Fibroblast of lung (primary cell): ENCODE results near the gene USH1C. TPM values are rescaled to one million over a fixed set of nuclear protein-coding genes. Genes with fewer than 3 reads are reported as not detected.

Experiments
- DNase-seq, 2 donors: peaks; one replicate each; pipeline versions ENCODE4 v3.0.0 to v3.0.0-alpha.2; 2010; ENCODE audit warnings: low read depth in 2 of 2
- H2AFZ ChIP-seq: 2 replicates; pipeline ENCODE4 v1.5.1; 2012; ENCODE audit warnings: low read length, control low read depth, inconsistent platforms
- H3K27ac ChIP-seq: 2 replicates; pipeline ENCODE4 v1.5.1; 2011; ENCODE audit warnings: low read length, control low read depth; ENCODE audit not compliant: insufficient read depth
- H3K27me3 ChIP-seq: 2 replicates; pipeline ENCODE4 v1.5.1; 2011; ENCODE audit warnings: mild to moderate bottlenecking, low read length; ENCODE audit not compliant: control insufficient read depth, insufficient read depth
- H3K36me3 ChIP-seq: 2 replicates; pipeline ENCODE4 v1.5.1; 2011; ENCODE audit warnings: low read length; ENCODE audit not compliant: control insufficient read depth, insufficient read depth
- H3K4me1 ChIP-seq: 2 replicates; pipeline ENCODE4 v1.5.1; 2011; ENCODE audit warnings: low read length; ENCODE audit not compliant: control insufficient read depth, insufficient read depth; ENCODE audit errors: extremely low read depth
- H3K4me2 ChIP-seq: 2 replicates; pipeline ENCODE4 v1.5.1; 2011; ENCODE audit warnings: low read length, control low read depth; ENCODE audit not compliant: insufficient read depth; ENCODE audit errors: extremely low read depth
- H3K4me3 ChIP-seq, 4 experiments: fragments of 200-600 bp in 1 of 4; sonication (generic) in 1 of 4; replicated peaks in 1 of 4; 2 replicates each; pipeline ENCODE4 v1.5.1; 2011 to 2016; ENCODE audit warnings: low read length in 4 of 4, low read depth in 3 of 4, mild to moderate bottlenecking in 3 of 4, control low read depth in 2 of 4, inconsistent platforms in 1 of 4, mixed read lengths in 1 of 4; ENCODE audit not compliant: insufficient read depth in 1 of 4; ENCODE audit errors: control extremely low read depth in 1 of 4
- H3K79me2 ChIP-seq: 2 replicates; pipeline ENCODE4 v1.5.1; 2012; ENCODE audit warnings: mild to moderate bottlenecking, low read length, inconsistent platforms; ENCODE audit not compliant: control insufficient read depth, insufficient read depth
- H3K9ac ChIP-seq: 2 replicates; pipeline ENCODE4 v1.5.1; 2011; ENCODE audit warnings: mild to moderate bottlenecking, low read length, control low read depth; ENCODE audit not compliant: insufficient read depth
- H3K9me3 ChIP-seq: 2 replicates; pipeline ENCODE4 v1.5.1; 2012; ENCODE audit warnings: low read depth, low read length; ENCODE audit not compliant: control insufficient read depth, insufficient read depth
- H4K20me1 ChIP-seq: 2 replicates; pipeline ENCODE4 v1.5.1; 2011; ENCODE audit warnings: low read length; ENCODE audit not compliant: control insufficient read depth, insufficient read depth; ENCODE audit errors: extremely low read depth
- CTCF ChIP-seq, 2 donors: IDR thresholded peaks in 1 of 2; conservative IDR thresholded peaks in 1 of 2; 1 replicate in 1 of 2; 2 replicates in 1 of 2; pipeline ENCODE4 v1.5.1; 2011 to 2012; ENCODE audit warnings: low read length in 2 of 2, control low read depth in 1 of 2, inconsistent platforms in 1 of 2, low read depth in 1 of 2, mild to moderate bottlenecking in 1 of 2
- EZH2 ChIP-seq: IDR thresholded peaks from 2 replicates; pipeline ENCODE4 v1.5.1; 2012; ENCODE audit warnings: low read length, control low read depth, mild to moderate bottlenecking; ENCODE audit errors: missing control alignments
- polyA plus RNA-seq, 2 donors: library from polyadenylated mRNA; depleted of rRNA in 1 of 2; stranded (reverse) in 1 of 2; unstranded in 1 of 2; fragments of >200 nt; gene quantifications; 2 replicates each; pipeline ENCODE4 v1.2.1, GENCODE V29; 2011 to 2012; ENCODE audit warnings: missing spikeins in 1 of 2
- total RNA-seq: library from RNA; depleted of rRNA; stranded (reverse); fragments of >200 nt; gene quantifications from 2 replicates; pipeline ENCODE4 v1.2.1, GENCODE V29; 2014

The USH1C gene
- total and polyA plus RNA-seq, 2 donors (not counting 1 experiment from before 2014, with no cell fraction given) = not detected

GRCh38 chr11:17479284-17480214 is 64.7 kb downstream of the USH1C start:
- Histone ChIP-seq H3K27me3 (peaks cover 17% of the 10 kb centered on the region), H3K4me1 (no peaks in the 10 kb centered on the region), H3K79me2 (no peaks in the 10 kb centered on the region), H3K4me2 (no peak overlapping the region), H3K9ac (no peak overlapping the region), H3K27ac (no peak overlapping the region), H4K20me1 (no peaks in the 10 kb centered on the region), H2AFZ (no peak overlapping the region), H3K36me3 (no peaks in the 10 kb centered on the region), H3K9me3 (no peaks in the 10 kb centered on the region), H3K4me3 (no peak overlapping the region)
- peak; percentile 15 to 26 for DNase-seq
- no peak for TF ChIP-seq CTCF (conservative IDR thresholded peaks at IDR 0.05 in 1 of 2, IDR thresholded peaks at IDR 0.05 in 1 of 2; ENCODE audit: low read depth in 1 of 2, low read length in 2 of 2)
- no peak for TF ChIP-seq EZH2

- Histone ChIP-seq H4K20me1 (no peaks in the 10 kb centered on the region), H3K27me3 (peaks cover 17% of the 10 kb centered on the region), H2AFZ (no peak overlapping the region), H3K27ac (no peak overlapping the region), H3K36me3 (no peaks in the 10 kb centered on the region), H3K9me3 (no peaks in the 10 kb centered on the region), H3K9ac (no peak overlapping the region), H3K4me2 (no peak overlapping the region), H3K79me2 (no peaks in the 10 kb centered on the region), H3K4me1 (no peaks in the 10 kb centered on the region), H3K4me3 (no peak overlapping the region)
- TF ChIP-seq EZH2 (no peak), CTCF (conservative IDR thresholded peaks at IDR 0.05 in 1 of 2, IDR thresholded peaks at IDR 0.05 in 1 of 2; ENCODE audit: low read depth in 1 of 2, low read length in 2 of 2) (no peak)
- DNase-seq = no peak
These were observed 66.1 kb downstream of the USH1C start for GRCh38 chr11:17478070-17478469.

GRCh38 chr11:17477361-17477760 is 66.9 kb downstream of the USH1C start:
- no peaks in the 10 kb centered on the region for H3K79me2 ChIP-seq
- TF ChIP-seq CTCF (conservative IDR thresholded peaks at IDR 0.05 in 1 of 2, IDR thresholded peaks at IDR 0.05 in 1 of 2; ENCODE audit: low read depth in 1 of 2, low read length in 2 of 2) = no peak
- no peak for TF ChIP-seq EZH2
- no peaks in the 10 kb centered on the region for H3K9me3 ChIP-seq
- H3K4me3 ChIP-seq = no peak overlapping the region
- H4K20me1 ChIP-seq = no peaks in the 10 kb centered on the region
- no peak overlapping the region for H3K4me2 ChIP-seq
- no peak for DNase-seq
- no peak overlapping the region for H2AFZ ChIP-seq
- no peaks in the 10 kb centered on the region for H3K36me3 ChIP-seq
- H3K4me1 ChIP-seq = no peaks in the 10 kb centered on the region
- H3K9ac ChIP-seq = no peak overlapping the region
- peaks cover 17% of the 10 kb centered on the region for H3K27me3 ChIP-seq
- H3K27ac ChIP-seq = no peak overlapping the region
